ENCODE results near the gene NBDY.

NBDY gene

DNA sequence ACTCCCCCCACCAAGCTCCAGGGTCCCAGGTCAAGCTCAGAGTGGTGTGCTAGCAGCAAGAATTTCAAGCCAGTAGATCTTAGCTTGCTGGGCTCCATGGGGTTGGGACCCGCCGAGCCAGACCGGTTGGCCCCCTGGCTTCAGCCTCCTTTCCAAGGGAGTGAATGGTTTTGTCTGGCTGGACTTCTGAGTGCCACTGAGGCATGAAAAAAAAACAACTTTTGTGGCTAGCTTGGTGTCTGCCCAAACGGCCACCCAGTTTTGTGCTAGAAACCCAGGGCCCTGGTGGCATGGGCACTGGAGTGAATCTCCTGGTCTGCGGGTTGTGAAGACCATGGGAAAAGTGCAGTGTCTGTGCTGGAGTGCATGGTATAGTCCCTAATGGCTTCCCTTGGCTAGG lies 82.6 kb downstream of the NBDY start:
- DNase-seq (ENCODE audit: low read depth) = no peak
- TF ChIP-seq CTCF (IDR thresholded peaks at IDR 0.05; ENCODE audit: control insufficient read depth, insufficient read depth, low read depth, low read length, missing control alignments) = no peak
- no peak overlapping the region for H3K4me3 ChIP-seq (ENCODE audit: control insufficient read depth, low read depth, low read length)

- no peak overlapping the region for H3K4me3 ChIP-seq (ENCODE audit: control insufficient read depth, low read depth, low read length)
- no peak for DNase-seq (ENCODE audit: low read depth)
- TF ChIP-seq CTCF (IDR thresholded peaks at IDR 0.05; ENCODE audit: control insufficient read depth, insufficient read depth, low read depth, low read length, missing control alignments) = no peak
These were observed 83.6 kb downstream of the NBDY start for GRCh38 chrX:56812515-56813105.

DNA sequence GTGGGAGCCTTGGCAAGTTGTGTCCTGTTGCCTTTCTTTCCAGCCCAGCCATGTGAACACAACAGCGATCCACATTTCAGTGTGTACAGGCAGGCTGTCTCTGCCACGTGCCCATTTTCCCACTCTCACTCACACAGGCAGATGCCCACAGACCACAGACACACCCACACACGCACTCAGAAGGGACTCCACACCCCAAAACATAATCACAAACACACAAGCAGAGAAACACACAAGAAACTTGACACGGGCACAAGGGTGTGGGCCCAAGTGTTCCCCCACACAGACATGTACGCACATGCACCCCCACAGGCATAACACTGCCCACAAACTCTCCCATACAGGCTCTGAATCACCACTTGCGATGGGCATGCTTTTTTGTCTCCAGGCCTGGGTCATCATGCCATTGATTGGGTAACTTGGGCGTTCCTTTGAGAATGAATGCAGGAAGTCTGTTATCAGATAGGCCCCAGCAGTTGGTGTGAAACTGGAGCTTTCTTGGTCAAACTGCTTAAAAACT lies 84.3 kb downstream of the NBDY start:
- TF ChIP-seq CTCF (IDR thresholded peaks at IDR 0.05; ENCODE audit: control insufficient read depth, insufficient read depth, low read depth, low read length, missing control alignments) = no peak
- DNase-seq (ENCODE audit: low read depth) = peak; percentile 71
- no peak overlapping the region for H3K4me3 ChIP-seq (ENCODE audit: control insufficient read depth, low read depth, low read length)

DNA sequence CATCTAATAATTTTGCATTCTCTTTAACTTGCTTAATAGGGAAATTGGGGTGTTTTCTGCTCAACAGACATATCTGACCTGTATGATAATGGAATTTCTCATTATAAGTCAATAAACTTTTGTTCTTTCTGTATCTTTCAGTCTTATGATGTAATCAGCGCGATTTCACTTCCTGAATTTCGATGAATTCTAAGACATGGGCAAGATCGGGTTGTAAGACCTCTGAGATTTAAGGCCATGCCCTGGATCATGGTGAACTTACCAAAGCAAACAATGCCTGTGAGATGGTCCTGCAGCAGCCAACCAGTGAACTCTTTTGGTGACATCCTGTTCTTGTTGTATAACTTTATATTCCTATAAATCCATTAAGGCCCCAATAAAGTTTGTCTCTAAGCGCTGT lies 88.1 kb downstream of the NBDY start:
- H3K4me3 ChIP-seq (ENCODE audit: control insufficient read depth, low read depth, low read length) = no peak overlapping the region
- TF ChIP-seq CTCF (IDR thresholded peaks at IDR 0.05; ENCODE audit: control insufficient read depth, insufficient read depth, low read depth, low read length, missing control alignments) = no peak
- DNase-seq (ENCODE audit: low read depth) = no peak

GRCh38 chrX:56826020-56826419 lies 97.0 kb downstream of the NBDY start:
- no peak overlapping the region for H3K4me3 ChIP-seq (ENCODE audit: control insufficient read depth, low read depth, low read length)
- no peak for TF ChIP-seq CTCF (IDR thresholded peaks at IDR 0.05; ENCODE audit: control insufficient read depth, insufficient read depth, low read depth, low read length, missing control alignments)
- DNase-seq (ENCODE audit: low read depth) = no peak

DNA sequence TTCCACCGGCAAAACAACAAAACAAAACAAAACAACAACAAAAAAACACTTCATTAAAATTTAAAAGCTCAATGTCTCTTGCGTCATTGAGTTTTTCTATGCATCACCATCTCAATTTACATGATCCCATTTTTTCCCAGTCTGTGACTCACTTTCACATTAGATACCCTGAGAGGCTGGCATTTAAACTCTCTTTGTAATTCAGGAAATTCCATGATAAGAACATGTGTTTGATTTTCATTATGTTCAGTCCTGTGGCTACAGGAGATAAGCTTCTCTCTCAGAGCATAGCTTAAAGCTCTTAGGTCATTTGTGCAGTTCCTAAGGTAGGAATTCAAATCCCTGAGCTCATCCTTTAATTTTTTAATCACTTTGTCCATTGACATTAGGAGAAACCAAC lies 104.6 kb downstream of the NBDY start:
- H3K4me3 ChIP-seq (ENCODE audit: control insufficient read depth, low read depth, low read length) = no peak overlapping the region
- TF ChIP-seq CTCF (IDR thresholded peaks at IDR 0.05; ENCODE audit: control insufficient read depth, insufficient read depth, low read depth, low read length, missing control alignments) = no peak
- DNase-seq (ENCODE audit: low read depth) = no peak

Data from AG09309 (cell line).